Suprapubic skin (tissue), 4 donors: ENCODE data around the gene MYH15.

Experiments used
- EP300 ChIP-seq: sonication (generic); formaldehyde crosslinking; IDR thresholded peaks from one replicate; pipeline ENCODE4 v1.6.1; 2017; ENCODE audit warnings: antibody characterized with exemption
- POLR2A ChIP-seq, 2 donors: fragments of 450-650 bp; IDR thresholded peaks; one replicate each; pipeline ENCODE4 v1.6.1; 2017; ENCODE audit warnings: antibody characterized with exemption in 2 of 2, mild to moderate bottlenecking in 2 of 2, moderate library complexity in 2 of 2
- POLR2AphosphoS5 ChIP-seq, 3 donors: sonication (generic); formaldehyde crosslinking; IDR thresholded peaks; one replicate each; pipeline ENCODE4 v1.6.1; 2017; ENCODE audit warnings: antibody characterized with exemption in 3 of 3
- TF ChIP-seq, protein P1 (sequence below), 2 donors: fragments of 200-600 bp in 1 of 2; fragments of 450-650 bp in 1 of 2; sonication (generic) in 1 of 2; IDR thresholded peaks; one replicate each; pipeline ENCODE4 v1.5.1; 2016 to 2019; ENCODE audit warnings: antibody characterized with exemption in 2 of 2, mild to moderate bottlenecking in 1 of 2, moderate library complexity in 1 of 2

DNA sequence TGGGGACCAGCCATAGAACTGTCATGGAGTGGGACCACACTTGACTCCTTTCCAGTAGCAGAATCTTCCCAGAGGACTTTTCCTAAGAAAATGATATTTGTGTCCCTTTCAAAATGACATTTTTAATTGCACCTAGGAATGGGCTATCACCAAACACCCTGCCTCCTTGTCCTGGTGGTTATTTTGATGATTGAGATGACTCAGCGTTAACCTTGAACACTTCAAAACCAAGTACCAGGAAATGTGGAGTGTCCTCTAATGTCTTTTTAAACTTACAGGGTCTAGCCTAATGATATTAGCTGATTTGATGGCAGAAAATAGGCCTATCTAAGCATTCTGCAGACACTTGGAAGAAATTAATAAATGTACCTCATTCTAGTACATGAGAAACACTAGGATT, 123.3 kb downstream of the MYH15 start:
- TF ChIP-seq EP300 (no peak), POLR2AphosphoS5 (IDR thresholded peaks at IDR 0.05) (no peak), POLR2A (IDR thresholded peaks at IDR 0.05) (no peak)
- TF ChIP-seq, protein P1, sequence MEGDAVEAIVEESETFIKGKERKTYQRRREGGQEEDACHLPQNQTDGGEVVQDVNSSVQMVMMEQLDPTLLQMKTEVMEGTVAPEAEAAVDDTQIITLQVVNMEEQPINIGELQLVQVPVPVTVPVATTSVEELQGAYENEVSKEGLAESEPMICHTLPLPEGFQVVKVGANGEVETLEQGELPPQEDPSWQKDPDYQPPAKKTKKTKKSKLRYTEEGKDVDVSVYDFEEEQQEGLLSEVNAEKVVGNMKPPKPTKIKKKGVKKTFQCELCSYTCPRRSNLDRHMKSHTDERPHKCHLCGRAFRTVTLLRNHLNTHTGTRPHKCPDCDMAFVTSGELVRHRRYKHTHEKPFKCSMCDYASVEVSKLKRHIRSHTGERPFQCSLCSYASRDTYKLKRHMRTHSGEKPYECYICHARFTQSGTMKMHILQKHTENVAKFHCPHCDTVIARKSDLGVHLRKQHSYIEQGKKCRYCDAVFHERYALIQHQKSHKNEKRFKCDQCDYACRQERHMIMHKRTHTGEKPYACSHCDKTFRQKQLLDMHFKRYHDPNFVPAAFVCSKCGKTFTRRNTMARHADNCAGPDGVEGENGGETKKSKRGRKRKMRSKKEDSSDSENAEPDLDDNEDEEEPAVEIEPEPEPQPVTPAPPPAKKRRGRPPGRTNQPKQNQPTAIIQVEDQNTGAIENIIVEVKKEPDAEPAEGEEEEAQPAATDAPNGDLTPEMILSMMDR (IDR thresholded peaks at IDR 0.05): no peak
